ENCODE results near the gene BCOR.

BCOR gene

GRCh38 chrX:40003428-40004245 is 94.1 kb downstream of the BCOR start:
- in situ Hi-C loops (cut with MboI; ENCODE audit: low pct_unique_long_range_greater_than_20kb, low sequenced_read_pairs, unreplicated experiment), result loop anchor here (25.0 kb wide), 1 partner anchor 159 kb away; no protein-coding TSS in a partner anchor
- DNase-seq (ENCODE audit: low spot score), result no peak

GRCh38 chrX:40003071-40003427 is 94.7 kb downstream of the BCOR start:
- in situ Hi-C loops (cut with MboI; ENCODE audit: low pct_unique_long_range_greater_than_20kb, low sequenced_read_pairs, unreplicated experiment), result loop anchor here (25.0 kb wide), 1 partner anchor 159 kb away; no protein-coding TSS in a partner anchor
- DNase-seq (ENCODE audit: low spot score), result no peak
- TF ChIP-seq CTCF (IDR thresholded peaks at IDR 0.05; ENCODE audit: extremely low read depth, insufficient read depth, missing control alignments), result no peak

More at GRCh38 chrX:40003428-40004245, 94.1 kb downstream of the BCOR start:
- TF ChIP-seq CTCF (IDR thresholded peaks at IDR 0.05; ENCODE audit: extremely low read depth, insufficient read depth, missing control alignments), result no peak

Data from GM13977 (cell line).